SK-N-SH (cell line): ENCODE measurements around the gene AHNAK. TPM values are rescaled to one million over a fixed set of nuclear protein-coding genes. Genes with fewer than 3 reads are reported as not detected.

Experiments
- CTCF ChIA-PET: fragments of 300-600, 350-600 bp; formaldehyde crosslinking; extraction: SDS; loops from one replicate; lab custom pipeline; 2021; lab: Yijun Ruan, JAX
- POLR2A ChIA-PET: fragments of 350-600 bp; sonication (Branson Sonifier 250); formaldehyde crosslinking; extraction: SDS; loops from one replicate; lab custom pipeline; 2020; ENCODE audit warnings: antibody characterized with exemption, inconsistent platforms; lab: Yijun Ruan, JAX
- DNase-seq: peaks from one replicate; pipeline ENCODE4 v3.0.0; 2012
- H2AFZ ChIP-seq: fragments of 200-600 bp; sonication (generic); 2 replicates; pipeline ENCODE4 v1.8.1; 2016; ENCODE audit warnings: antibody characterized with exemption, mild to moderate bottlenecking, low read depth
- H3F3A ChIP-seq: fragments of 200-600 bp; sonication (generic); replicated peaks from 2 replicates; pipeline ENCODE3; 2016; ENCODE audit warnings: antibody characterized with exemption, mild to moderate bottlenecking; ENCODE audit not compliant: insufficient read depth
- H3K27ac ChIP-seq, 2 experiments: fragments of 200-500 bp in 1 of 2; fragments of 200-600 bp in 1 of 2; sonication (Bioruptor generic) in 1 of 2; sonication (generic), shearing (Covaris generic) in 1 of 2; 2 replicates each; pipeline versions ENCODE4 v1.5.1 to v1.6.1; 2014 to 2016; ENCODE audit warnings: low read depth in 2 of 2, inconsistent platforms in 1 of 2, low read length in 1 of 2, mild to moderate bottlenecking in 1 of 2, mixed read lengths in 1 of 2
- H3K27me3 ChIP-seq: fragments of 200-600 bp; sonication (generic), shearing (Covaris generic); 2 replicates; pipeline ENCODE4 v1.6.1; 2016; ENCODE audit warnings: mixed run types; ENCODE audit not compliant: insufficient read depth
- H3K36me3 ChIP-seq, 2 experiments: fragments of 200-500 bp in 1 of 2; fragments of 200-600 bp in 1 of 2; sonication (Bioruptor generic) in 1 of 2; sonication (generic) in 1 of 2; replicated peaks in 1 of 2; 2 replicates each; pipeline versions ENCODE3 to v1.5.1; 2014 to 2016; ENCODE audit warnings: low read length in 1 of 2, mild to moderate bottlenecking in 1 of 2; ENCODE audit not compliant: insufficient read depth in 2 of 2, control insufficient read depth in 1 of 2
- H3K4me1 ChIP-seq, 2 experiments: fragments of 200-500 bp in 1 of 2; fragments of 200-600 bp in 1 of 2; sonication (Bioruptor generic) in 1 of 2; sonication (generic), shearing (Covaris generic) in 1 of 2; 2 replicates each; pipeline versions ENCODE4 v1.5.1 to v1.6.1; 2014 to 2016; ENCODE audit warnings: low read depth in 1 of 2, low read length in 1 of 2, mixed run types in 1 of 2; ENCODE audit not compliant: insufficient read depth in 2 of 2, control insufficient read depth in 1 of 2
- H3K4me2 ChIP-seq: fragments of 200-600 bp; sonication (generic), shearing (Covaris generic); 2 replicates; pipeline ENCODE4 v1.6.1; 2017; ENCODE audit warnings: mixed run types
- H3K4me3 ChIP-seq, 2 experiments: fragments of 200-500 bp in 1 of 2; fragments of 200-600 bp in 1 of 2; sonication (Bioruptor generic) in 1 of 2; sonication (generic), shearing (Covaris generic) in 1 of 2; 2 replicates each; pipeline versions ENCODE4 v1.5.1 to v1.8.1; 2014 to 2016; ENCODE audit warnings: low read depth in 2 of 2, inconsistent platforms in 1 of 2, low read length in 1 of 2, mild to moderate bottlenecking in 1 of 2, mixed read lengths in 1 of 2, moderate library complexity in 1 of 2
- H3K79me2 ChIP-seq: fragments of 200-600 bp; sonication (generic); 2 replicates; pipeline ENCODE4 v1.8.1; 2017; ENCODE audit warnings: mild to moderate bottlenecking; ENCODE audit not compliant: insufficient read depth
- H3K9ac ChIP-seq: fragments of 200-600 bp; sonication (generic); 2 replicates; pipeline ENCODE4 v1.6.1; 2017; ENCODE audit warnings: mixed run types
- H3K9me2 ChIP-seq: fragments of 200-600 bp; sonication (generic); 2 replicates; pipeline ENCODE4 v1.6.1; 2017; ENCODE audit warnings: mixed run types
- H3K9me3 ChIP-seq: fragments of 200-600 bp; sonication (generic); 2 replicates; pipeline ENCODE4 v1.6.1; 2017; ENCODE audit warnings: mixed run types, mild to moderate bottlenecking, moderate library complexity
- H4K20me1 ChIP-seq: fragments of 200-600 bp; sonication (generic); 2 replicates; pipeline ENCODE4 v1.6.1; 2017; ENCODE audit warnings: mild to moderate bottlenecking, mixed run types; ENCODE audit not compliant: insufficient read depth
- CHD2 ChIP-seq: fragments of 150-350 bp; IDR thresholded peaks from 2 replicates; pipeline ENCODE4 v1.6.1; 2018; ENCODE audit warnings: low read length; ENCODE audit not compliant: partially characterized antibody
- CTCF ChIP-seq: fragments of 200-600 bp; sonication (generic); IDR thresholded peaks from 2 replicates; pipeline ENCODE4 v1.6.1; 2017; ENCODE audit warnings: antibody characterized with exemption, mild to moderate bottlenecking, moderate library complexity
- EP300 ChIP-seq, 2 experiments: IDR thresholded peaks; 2 replicates each; pipeline versions ENCODE4 v1.4.0 to v1.6.1; 2012; ENCODE audit warnings: borderline replicate concordance in 1 of 2, low read depth in 1 of 2, low read length in 1 of 2
- EZH2phosphoT487 ChIP-seq: fragments of 200-600 bp; sonication (generic); IDR thresholded peaks from 2 replicates; pipeline ENCODE4 v1.6.1; 2017; ENCODE audit warnings: low read depth, mixed run types, mild to moderate bottlenecking, antibody characterized with exemption, moderate library complexity, borderline replicate concordance
- FOXJ3 ChIP-seq: sonication (generic); formaldehyde crosslinking; IDR thresholded peaks from 2 replicates; pipeline ENCODE4 v1.5.1; 2020; ENCODE audit warnings: mild to moderate bottlenecking, missing genetic modification reagents
- FOXM1 ChIP-seq: IDR thresholded peaks from 2 replicates; pipeline ENCODE4 v1.4.0; 2012; ENCODE audit warnings: low read depth, mild to moderate bottlenecking
- GABPA ChIP-seq: IDR thresholded peaks from 2 replicates; pipeline ENCODE4 v1.4.0; 2012; ENCODE audit warnings: low read depth, mild to moderate bottlenecking
- GATA2 ChIP-seq: sonication (generic); formaldehyde crosslinking; IDR thresholded peaks from 2 replicates; pipeline ENCODE4 v1.5.0; 2020; ENCODE audit warnings: mild to moderate bottlenecking, missing genetic modification reagents
- IRF3 ChIP-seq: fragments of 150-350 bp; IDR thresholded peaks from 2 replicates; pipeline ENCODE4 v1.6.1; 2016; ENCODE audit warnings: mild to moderate bottlenecking, low read depth, low read length
- JUND ChIP-seq: IDR thresholded peaks from 2 replicates; pipeline ENCODE4 v1.4.0; 2012
- MEF2A ChIP-seq: IDR thresholded peaks from 2 replicates; pipeline ENCODE4 v1.4.0; 2012; ENCODE audit warnings: low read depth, borderline replicate concordance
- MXI1 ChIP-seq: IDR thresholded peaks from 2 replicates; pipeline ENCODE4 v1.6.1; 2012; ENCODE audit warnings: mild to moderate bottlenecking, low read depth, low read length, improper control_type of control experiment
- NFIC ChIP-seq: IDR thresholded peaks from 2 replicates; pipeline ENCODE4 v1.4.0; 2012; ENCODE audit warnings: borderline replicate concordance
- NRF1 ChIP-seq: IDR thresholded peaks from 2 replicates; pipeline ENCODE4 v1.6.1; 2012; ENCODE audit warnings: low read depth, mild to moderate bottlenecking, low read length
- RAD21 ChIP-seq: IDR thresholded peaks from 2 replicates; pipeline ENCODE4 v1.6.1; 2012; ENCODE audit warnings: mild to moderate bottlenecking, low read length
- RCOR1 ChIP-seq: fragments of 150-350 bp; IDR thresholded peaks from 2 replicates; pipeline ENCODE4 v1.6.1; 2017; ENCODE audit warnings: antibody characterized with exemption, low read length
- REST ChIP-seq: IDR thresholded peaks from 2 replicates; pipeline ENCODE4 v1.6.1; 2012; ENCODE audit warnings: mild to moderate bottlenecking, low read depth, low read length, moderate library complexity
- RXRA ChIP-seq: IDR thresholded peaks from 2 replicates; pipeline ENCODE4 v1.4.0; 2012; ENCODE audit warnings: low read depth, mild to moderate bottlenecking, borderline replicate concordance
- TAF1 ChIP-seq: IDR thresholded peaks from 2 replicates; pipeline ENCODE4 v1.6.1; 2012; ENCODE audit warnings: low read depth, mild to moderate bottlenecking, low read length, moderate library complexity, borderline replicate concordance
- TCF12 ChIP-seq: IDR thresholded peaks from 2 replicates; pipeline ENCODE4 v1.4.0; 2012
- TEAD4 ChIP-seq: IDR thresholded peaks from 2 replicates; pipeline ENCODE4 v1.4.0; 2012; ENCODE audit warnings: mild to moderate bottlenecking, borderline replicate concordance; ENCODE audit not compliant: insufficient read depth
- USF1 ChIP-seq: IDR thresholded peaks from 2 replicates; pipeline ENCODE4 v1.4.0; 2012; ENCODE audit warnings: low read depth, borderline replicate concordance
- USF2 ChIP-seq: fragments of 150-350 bp; IDR thresholded peaks from 2 replicates; pipeline ENCODE4 v1.6.1; 2017; ENCODE audit warnings: antibody characterized with exemption, low read length, low read depth, borderline replicate concordance
- WGBS: methylation state at CpG from one replicate; pipeline ENCODE4 v1.1.6; 2017; ENCODE audit warnings: low lambda C conversion rate; 5-methylcytosine and 5-hydroxymethylcytosine counted together
- polyA plus RNA-seq, 3 experiments: library from polyadenylated mRNA; depleted of rRNA; stranded (reverse); fragments of >200 nt; gene quantifications; 2 replicates each; pipeline ENCODE4 v1.2.3, GENCODE V29; 2012

The AHNAK gene
- polyA plus RNA-seq, 1 of the 3 experiments (the other 2 are of a cell fraction), result 57.8 TPM

GRCh38 chr11:62398011-62398994 is 148.3 kb downstream of the AHNAK start:
- 59% methylated on average over 22 of the region's 22 CpGs for WGBS
- Histone ChIP-seq H3K9me2 (no peaks in the 10 kb centered on the region), H3K4me2 (peak overlapping the region; percentile 56), H4K20me1 (no peaks in the 10 kb centered on the region), H3K9me3 (no peaks in the 10 kb centered on the region), H3K27me3 (no peaks in the 10 kb centered on the region), H3K9ac (no peak overlapping the region), H3K79me2 (no peaks in the 10 kb centered on the region), H3F3A (peaks cover 7% of the 10 kb centered on the region), H3K4me1 (peaks cover 29 to 60% of the 10 kb centered on the region in 2 experiments; a peak in 3 of 4 replicates), H3K27ac (peak overlapping the region; percentile 14 to 21; a peak in 1 of 4 replicates), H3K4me3 (no peak overlapping the region), H3K36me3 (no peaks in the 10 kb centered on the region), H2AFZ (no peak overlapping the region)
- peak; percentile 69 for DNase-seq
- ChIA-PET CTCF (interaction anchor here (0.9 to 5.4 kb wide), 4 partner anchors 8 to 144 kb away, joined by 3 to 60 read pairs (median 3); no protein-coding TSS in a partner anchor), POLR2A (interaction anchor here (1.2 kb wide), 1 partner anchor 443 kb away, joined by 3 read pairs; no protein-coding TSS in a partner anchor)
- no peak for TF ChIP-seq USF2
- TF ChIP-seq TAF1, result peak; percentile 38; the same call in 1 of the 2 replicates
- TF ChIP-seq EZH2phosphoT487, result no peak
- peak; percentile 81; the same call in 1 of the 2 replicates for TF ChIP-seq RCOR1
- no peak for TF ChIP-seq GABPA
- no peak for TF ChIP-seq MXI1
- peak; percentile 44 for TF ChIP-seq CHD2
- TF ChIP-seq FOXM1, result peak; percentile 49; the same call in 1 of the 2 replicates
- no peak for TF ChIP-seq RAD21
- TF ChIP-seq EP300 (IDR thresholded peaks at IDR 0.05; ENCODE audit: borderline replicate concordance in 1 of 2, low read depth in 1 of 2, low read length in 1 of 2), result peak; percentile 36 to 94; a peak in 2 of 4 replicates
- TF ChIP-seq IRF3, result no peak
- TF ChIP-seq CTCF, result no peak
- peak; percentile 68 for TF ChIP-seq GATA2 (CRISPR knock-in tag)
- peak; percentile 34; the same call in 1 of the 2 replicates for TF ChIP-seq USF1
- TF ChIP-seq TEAD4, result peak; percentile 91
- no peak for TF ChIP-seq FOXJ3 (CRISPR knock-in tag)
- peak; percentile 44; the same call in 1 of the 2 replicates for TF ChIP-seq MEF2A
- peak; percentile 98 for TF ChIP-seq NFIC
- TF ChIP-seq RXRA, result peak; percentile 100
- peak; percentile 96 for TF ChIP-seq JUND
- TF ChIP-seq REST, result peak; percentile 76
- peak; percentile 98 for TF ChIP-seq TCF12
- no peak for TF ChIP-seq NRF1
